Measurements from ENCODE around the gene LMAN2L. TPM values are rescaled to one million over a fixed set of nuclear protein-coding genes. Genes with fewer than 3 reads are reported as not detected.

Gene LMAN2L
- total RNA-seq, 1 donor from 2014 or later: 14.0 TPM

GRCh38 chr2:96727431-96727830 lies 12.4 kb downstream of the LMAN2L start:
- Mint-ChIP-seq H3K4me3 (ENCODE audit: unreplicated experiment) (no peak overlapping the region), H3K27ac (ENCODE audit: unreplicated experiment) (no peak overlapping the region), H3K4me1 (ENCODE audit: low read depth, unreplicated experiment) (no peaks in the 10 kb centered on the region), H3K27me3 (ENCODE audit: unreplicated experiment) (peaks cover 2% of the 10 kb centered on the region), H3K36me3 (ENCODE audit: unreplicated experiment) (no peaks in the 10 kb centered on the region), H3K9me3 (ENCODE audit: unreplicated experiment) (no peaks in the 10 kb centered on the region)
- TF ChIP-seq CTCF (IDR thresholded peaks at IDR 0.05; ENCODE audit: partially characterized antibody, unreplicated experiment): no peak
- no peak for DNase-seq

GRCh38 chr2:96726131-96726530 lies 13.7 kb downstream of the LMAN2L start:
- DNase-seq: no peak
- Mint-ChIP-seq H3K27me3 (ENCODE audit: unreplicated experiment) (peaks cover 2% of the 10 kb centered on the region), H3K27ac (ENCODE audit: unreplicated experiment) (no peak overlapping the region), H3K4me1 (ENCODE audit: low read depth, unreplicated experiment) (no peaks in the 10 kb centered on the region), H3K4me3 (ENCODE audit: unreplicated experiment) (no peak overlapping the region), H3K9me3 (ENCODE audit: unreplicated experiment) (no peaks in the 10 kb centered on the region), H3K36me3 (ENCODE audit: unreplicated experiment) (no peaks in the 10 kb centered on the region)
- no peak for TF ChIP-seq CTCF (IDR thresholded peaks at IDR 0.05; ENCODE audit: partially characterized antibody, unreplicated experiment)

- H3K27ac Mint-ChIP-seq (ENCODE audit: unreplicated experiment): no peak overlapping the region
- DNase-seq: no peak
- H3K4me3 Mint-ChIP-seq (ENCODE audit: unreplicated experiment): no peak overlapping the region
- peaks cover 4% of the 10 kb centered on the region for H3K36me3 Mint-ChIP-seq (ENCODE audit: unreplicated experiment)
- H3K4me1 Mint-ChIP-seq (ENCODE audit: low read depth, unreplicated experiment): no peaks in the 10 kb centered on the region
- TF ChIP-seq CTCF (IDR thresholded peaks at IDR 0.05; ENCODE audit: partially characterized antibody, unreplicated experiment): no peak
- no peaks in the 10 kb centered on the region for H3K27me3 Mint-ChIP-seq (ENCODE audit: unreplicated experiment)
- H3K9me3 Mint-ChIP-seq (ENCODE audit: unreplicated experiment): no peaks in the 10 kb centered on the region
Observed at GRCh38 chr2:96716388-96716787, 23.5 kb downstream of the LMAN2L start.

GRCh38 chr2:96715658-96716057 lies 24.2 kb downstream of the LMAN2L start:
- Mint-ChIP-seq H3K4me1 (ENCODE audit: low read depth, unreplicated experiment) (no peaks in the 10 kb centered on the region), H3K36me3 (ENCODE audit: unreplicated experiment) (peaks cover 9% of the 10 kb centered on the region), H3K27ac (ENCODE audit: unreplicated experiment) (no peak overlapping the region), H3K4me3 (ENCODE audit: unreplicated experiment) (no peak overlapping the region), H3K27me3 (ENCODE audit: unreplicated experiment) (no peaks in the 10 kb centered on the region), H3K9me3 (ENCODE audit: unreplicated experiment) (peaks cover 2% of the 10 kb centered on the region)
- no peak for DNase-seq
- TF ChIP-seq CTCF (IDR thresholded peaks at IDR 0.05; ENCODE audit: partially characterized antibody, unreplicated experiment): no peak

- Mint-ChIP-seq H3K4me1 (ENCODE audit: low read depth, unreplicated experiment) (no peaks in the 10 kb centered on the region), H3K27me3 (ENCODE audit: unreplicated experiment) (no peaks in the 10 kb centered on the region), H3K27ac (ENCODE audit: unreplicated experiment) (no peak overlapping the region), H3K4me3 (ENCODE audit: unreplicated experiment) (no peak overlapping the region), H3K9me3 (ENCODE audit: unreplicated experiment) (peaks cover 4% of the 10 kb centered on the region), H3K36me3 (ENCODE audit: unreplicated experiment) (peaks cover 25% of the 10 kb centered on the region)
- no peak for DNase-seq
- TF ChIP-seq CTCF (IDR thresholded peaks at IDR 0.05; ENCODE audit: partially characterized antibody, unreplicated experiment): no peak
Observed at GRCh38 chr2:96710985-96711384, 28.9 kb downstream of the LMAN2L start.
